Psoas muscle (tissue), 8 donors: ENCODE results near the gene IL1B. TPM values are rescaled to one million over a fixed set of nuclear protein-coding genes. Genes with fewer than 3 reads are reported as not detected.
"Not testable (repeated sequence)": the region's sequence is repeated elsewhere in the genome, so short reads cannot be mapped to it uniquely, and the experiment has no call there.

Experiments used
- ATAC-seq, 4 donors: fragments of 200-7000 bp; cut with Tn5 transposase; one replicate each; pipeline ENCODE4 v1.9.1; 2020; ENCODE audit warnings: moderate library complexity in 3 of 4, mild to moderate bottlenecking in 2 of 4
- DNase-seq, 2 donors: peaks; one replicate each; pipeline ENCODE4 v3.0.0-alpha.2; 2020
- H3K27ac ChIP-seq: fragments of 200-600 bp; one replicate; pipeline ENCODE4 v1.8.0; 2022
- H3K27me3 ChIP-seq, 3 donors: fragments of 200-600 bp in 1 of 3; one replicate each; pipeline versions ENCODE4 v1.6.1 to v1.8.0; 2013 to 2022; ENCODE audit warnings: low read length in 2 of 3, mild to moderate bottlenecking in 2 of 3, moderate library complexity in 1 of 3; ENCODE audit not compliant: insufficient read depth in 3 of 3
- H3K36me3 ChIP-seq, 2 donors: fragments of 200-600 bp in 1 of 2; one replicate each; pipeline versions ENCODE4 v1.6.1 to v1.8.0; 2013 to 2022; ENCODE audit warnings: low read depth in 1 of 2, mild to moderate bottlenecking in 1 of 2, moderate library complexity in 1 of 2; ENCODE audit not compliant: insufficient read depth in 1 of 2
- H3K4me1 ChIP-seq: fragments of 200-600 bp; one replicate; pipeline ENCODE4 v1.8.0; 2022
- H3K4me3 ChIP-seq: fragments of 200-600 bp; one replicate; pipeline ENCODE4 v1.8.0; 2022; ENCODE audit warnings: mild to moderate bottlenecking
- H3K9me3 ChIP-seq: fragments of 200-600 bp; one replicate; pipeline ENCODE4 v1.8.0; 2022
- WGBS, 3 donors: extraction: QIAGEN DNeasy Blood & Tissue Kit; methylation state at CpG; one replicate each; pipeline versions ENCODE4 v1.1.6 to v1.1.7; 2013; 5-methylcytosine and 5-hydroxymethylcytosine counted together
- intact Hi-C, 2 donors: fragments of 100-400 bp; cut with DNase I; formaldehyde crosslinking; loops; one replicate each; pipeline versions ENCODE4 v1.11.0 to v1.14.2; 2022
- polyA plus RNA-seq, 3 donors: library from polyadenylated mRNA; stranded (reverse); fragments of 200-250 nt; gene quantifications; one replicate each; pipeline ENCODE4 v1.2.3, GENCODE V29; 2013
- total RNA-seq, 4 donors: library from RNA; stranded (reverse); fragmentation: NEBNext Ultra II Directional in 2 of 4; extraction: Animal tissue kit (Norgen Biotek cat#: 25700) in 2 of 4; gene quantifications; one replicate each; pipeline versions ENCODE4 v1.2.1 to v1.2.4, GENCODE V29; 2021 to 2023
- TF ChIP-seq, protein P1 (sequence below): fragments of 200-600 bp; IDR thresholded peaks from one replicate; pipeline ENCODE4 v1.8.0; 2022; ENCODE audit warnings: antibody characterized with exemption
- donor health status: healthy with polysubstance abuse.
- donor health status: DM: no; HTN: no; CAD: no; lungs with moderate emphysema.
- donor health status: Bipolar disorder and iron deficiency.
- donor health status: healthy.
- donor health status: DM: yes; HTN: yes; CAD: no.
- donor health status: DM: no; HTN: no; CAD: no.
- donor health status: DM: no; HTN: no; CAD: no.
- donor health status: DM: yes; HTN: yes; CAD: no.

The IL1B gene
- total and polyA plus RNA-seq, 7 donors = 0.06 to 0.42 (median 0.27) TPM; not detected in 1

DNA sequence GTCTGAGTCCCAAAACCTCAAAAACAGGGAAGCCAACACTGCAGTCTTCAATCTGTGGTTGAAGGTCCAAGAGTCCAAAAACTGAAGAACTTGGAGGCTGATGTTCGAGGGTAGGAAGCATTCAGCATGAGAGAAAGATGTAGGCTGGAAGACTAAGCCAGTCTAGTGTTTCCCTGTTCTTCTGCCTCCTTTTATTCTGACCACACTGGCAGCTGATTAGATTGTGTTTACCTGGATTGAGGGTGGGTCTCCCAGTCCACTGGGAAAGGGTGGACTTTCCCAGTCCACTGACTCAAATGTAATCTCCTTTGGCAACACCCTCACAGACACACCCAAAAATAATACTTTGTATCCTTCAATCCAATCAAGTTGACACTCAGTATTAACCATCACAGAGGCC, 27.5 kb upstream of the IL1B start:
- H3K36me3 ChIP-seq = no peaks in the 10 kb centered on the region
- no peaks in the 10 kb centered on the region for H3K4me1 ChIP-seq
- ATAC-seq = no peak
- peaks cover 3% of the 10 kb centered on the region for H3K9me3 ChIP-seq
- H3K27ac ChIP-seq = no peak overlapping the region
- H3K27me3 ChIP-seq = no peaks in the 10 kb centered on the region
- DNase-seq = no peak
- TF ChIP-seq, protein P1, sequence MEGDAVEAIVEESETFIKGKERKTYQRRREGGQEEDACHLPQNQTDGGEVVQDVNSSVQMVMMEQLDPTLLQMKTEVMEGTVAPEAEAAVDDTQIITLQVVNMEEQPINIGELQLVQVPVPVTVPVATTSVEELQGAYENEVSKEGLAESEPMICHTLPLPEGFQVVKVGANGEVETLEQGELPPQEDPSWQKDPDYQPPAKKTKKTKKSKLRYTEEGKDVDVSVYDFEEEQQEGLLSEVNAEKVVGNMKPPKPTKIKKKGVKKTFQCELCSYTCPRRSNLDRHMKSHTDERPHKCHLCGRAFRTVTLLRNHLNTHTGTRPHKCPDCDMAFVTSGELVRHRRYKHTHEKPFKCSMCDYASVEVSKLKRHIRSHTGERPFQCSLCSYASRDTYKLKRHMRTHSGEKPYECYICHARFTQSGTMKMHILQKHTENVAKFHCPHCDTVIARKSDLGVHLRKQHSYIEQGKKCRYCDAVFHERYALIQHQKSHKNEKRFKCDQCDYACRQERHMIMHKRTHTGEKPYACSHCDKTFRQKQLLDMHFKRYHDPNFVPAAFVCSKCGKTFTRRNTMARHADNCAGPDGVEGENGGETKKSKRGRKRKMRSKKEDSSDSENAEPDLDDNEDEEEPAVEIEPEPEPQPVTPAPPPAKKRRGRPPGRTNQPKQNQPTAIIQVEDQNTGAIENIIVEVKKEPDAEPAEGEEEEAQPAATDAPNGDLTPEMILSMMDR = no peak
- 81 to 94% (median 88%) methylated on average over 1 of the region's 1 CpG for WGBS, 3 donors
- intact Hi-C loops = no loop called here
- H3K4me3 ChIP-seq = no peak overlapping the region

DNA sequence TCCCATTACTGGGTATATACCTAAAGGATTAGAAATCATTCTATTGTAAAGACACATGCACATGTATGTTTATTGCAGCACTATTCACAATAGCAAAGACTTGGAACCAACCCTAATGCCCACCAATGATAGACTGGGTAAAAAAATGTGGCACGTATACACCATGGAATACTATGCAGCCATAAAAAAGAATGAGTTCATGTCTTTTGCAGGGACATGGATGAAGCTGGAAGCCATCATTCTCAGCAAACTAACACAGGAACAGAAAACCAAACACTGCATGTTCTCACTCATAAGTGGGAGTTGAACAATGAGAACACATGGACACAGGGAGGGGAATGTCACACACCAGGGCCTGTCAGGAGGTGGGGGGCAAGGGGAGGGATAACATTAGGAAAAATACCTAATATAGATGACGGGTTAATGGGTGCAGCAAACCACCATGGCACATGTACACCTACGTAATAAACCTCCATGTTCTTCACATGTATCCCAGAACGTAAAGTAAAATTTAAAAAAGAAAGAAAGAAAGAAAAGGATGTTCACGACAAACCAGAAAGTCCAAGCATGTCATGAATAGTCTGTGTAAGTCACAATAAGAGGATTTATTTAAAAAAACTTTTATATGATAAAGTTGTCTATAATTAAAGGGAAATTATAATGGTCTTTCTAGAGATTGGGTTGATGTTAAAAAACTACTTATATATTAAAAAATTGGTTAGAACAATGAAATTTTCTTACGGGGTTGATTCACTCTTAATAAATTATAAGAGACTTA, 23.0 kb upstream of the IL1B start:
- ATAC-seq, H3K36me3 ChIP-seq, H3K4me1 ChIP-seq, H3K27ac ChIP-seq, H3K27me3 ChIP-seq, intact Hi-C loops, DNase-seq, H3K9me3 ChIP-seq, H3K4me3 ChIP-seq: not testable (repeated sequence)
- WGBS, 3 donors = 77 to 78% (median 77%) methylated on average over 6 of the region's 6 CpGs

DNA sequence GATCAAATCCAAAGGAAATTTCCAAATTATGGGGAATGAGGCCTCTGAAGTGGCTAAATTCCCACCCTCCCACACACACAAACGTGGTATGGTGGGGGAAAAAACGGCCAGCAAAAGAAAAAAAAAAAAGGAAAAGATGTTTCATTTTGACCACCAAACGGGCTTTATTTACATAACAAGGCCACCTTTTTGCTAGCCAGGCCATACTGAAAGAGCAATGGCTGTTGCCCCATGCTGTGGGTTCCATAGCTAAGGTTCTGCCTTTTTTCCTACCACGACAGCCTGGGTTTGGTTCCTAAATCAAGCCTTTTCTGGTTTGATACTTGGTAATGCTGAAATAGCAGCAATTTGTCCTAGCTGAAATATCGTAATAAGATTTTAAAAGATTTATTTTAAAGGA, 14.0 kb upstream of the IL1B start:
- ATAC-seq (no peak), DNase-seq (no peak)
- Histone ChIP-seq H3K27ac (no peak overlapping the region), H3K27me3 (no peaks in the 10 kb centered on the region), H3K36me3 (no peaks in the 10 kb centered on the region), H3K9me3 (no peaks in the 10 kb centered on the region), H3K4me3 (no peak overlapping the region), H3K4me1 (no peaks in the 10 kb centered on the region)
- TF ChIP-seq, protein P1 = no peak
- intact Hi-C loops = no loop called here
- WGBS, 3 donors = 69 to 72% (median 70%) methylated on average over 5 of the region's 5 CpGs

DNA sequence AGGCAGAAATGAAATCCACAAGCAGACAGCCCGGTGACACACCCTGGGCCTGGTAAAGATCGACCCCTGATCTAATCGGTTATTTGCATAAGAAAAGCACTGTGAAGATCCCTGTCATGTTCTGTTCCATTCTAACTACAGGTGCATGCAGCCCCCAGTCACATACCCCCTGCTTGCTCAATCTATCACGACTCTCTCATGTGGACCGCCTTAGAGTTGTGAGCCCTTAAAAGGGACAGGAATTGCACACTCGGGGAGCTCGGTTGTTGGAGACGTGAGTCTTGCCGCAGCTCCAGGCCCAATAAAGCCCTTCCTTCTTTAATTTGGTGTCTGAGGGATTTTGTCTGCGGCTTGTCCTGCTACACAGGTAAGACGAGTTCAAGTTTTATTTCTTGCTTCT, 13.4 kb upstream of the IL1B start:
- DNase-seq = no peak
- Histone ChIP-seq H3K4me3 (no peak overlapping the region), H3K9me3 (no peaks in the 10 kb centered on the region), H3K36me3 (no peaks in the 10 kb centered on the region), H3K4me1 (no peaks in the 10 kb centered on the region), H3K27me3 (no peaks in the 10 kb centered on the region), H3K27ac (no peak overlapping the region)
- no peak for ATAC-seq
- TF ChIP-seq, protein P1 = no peak
- intact Hi-C loops = no loop called here
- WGBS, 3 donors = 87 to 92% (median 89%) methylated on average over 11 of the region's 11 CpGs

GRCh38 chr2:112848833-112849232, 12.3 kb upstream of the IL1B start:
- WGBS, 3 donors = 67 to 82% (median 70%) methylated on average over 1 of the region's 1 CpG
- intact Hi-C loops = no loop called here
- DNase-seq = no peak

More at GRCh38 chr2:112848833-112849232, 12.3 kb upstream of the IL1B start:
- no peaks in the 10 kb centered on the region for H3K9me3 ChIP-seq
- ATAC-seq = no peak
- TF ChIP-seq, protein P1 = no peak
- H3K27me3 ChIP-seq = no peaks in the 10 kb centered on the region
- H3K36me3 ChIP-seq = no peaks in the 10 kb centered on the region
- no peak overlapping the region for H3K4me3 ChIP-seq
- no peaks in the 10 kb centered on the region for H3K4me1 ChIP-seq
- no peak overlapping the region for H3K27ac ChIP-seq
